NCI-H1048 (cell line): Measurements from ENCODE around the gene COL4A4.

ENCODE experiments used
- DNase-seq: peaks from one replicate; lab custom pipeline; 2025; lab: John Stamatoyannopoulos, UW

COL4A4 gene

GRCh38 chr2:227030789-227031188, 133.2 kb downstream of the COL4A4 start:
- no peak for DNase-seq

- no peak for DNase-seq
Observed at GRCh38 chr2:227029426-227030105, 134.4 kb downstream of the COL4A4 start.

DNA sequence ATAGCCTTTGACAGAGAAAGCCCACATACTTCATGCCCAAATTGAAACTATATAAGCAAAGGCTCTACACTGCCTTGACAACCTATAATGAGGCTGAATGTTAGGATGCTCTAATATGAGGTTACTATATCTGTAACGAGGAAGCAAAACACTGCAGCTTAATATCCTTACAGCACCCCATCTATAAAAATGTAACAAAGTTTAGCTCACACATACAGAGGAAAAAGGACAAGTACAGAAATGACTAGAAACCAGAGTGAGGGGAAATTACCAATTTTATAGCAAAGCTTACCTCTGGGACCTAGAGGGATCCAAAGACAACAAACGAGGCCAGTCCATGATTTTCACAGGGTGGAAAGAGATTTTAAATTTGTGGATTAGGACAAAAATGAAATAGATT, 138.5 kb downstream of the COL4A4 start:
- no peak for DNase-seq

GRCh38 chr2:227022608-227023007, 141.4 kb downstream of the COL4A4 start:
- no peak for DNase-seq

GRCh38 chr2:227020416-227020815, 143.6 kb downstream of the COL4A4 start:
- DNase-seq, result no peak

- DNase-seq, result no peak
Observed at GRCh38 chr2:227016894-227017293, 147.1 kb downstream of the COL4A4 start.

DNA sequence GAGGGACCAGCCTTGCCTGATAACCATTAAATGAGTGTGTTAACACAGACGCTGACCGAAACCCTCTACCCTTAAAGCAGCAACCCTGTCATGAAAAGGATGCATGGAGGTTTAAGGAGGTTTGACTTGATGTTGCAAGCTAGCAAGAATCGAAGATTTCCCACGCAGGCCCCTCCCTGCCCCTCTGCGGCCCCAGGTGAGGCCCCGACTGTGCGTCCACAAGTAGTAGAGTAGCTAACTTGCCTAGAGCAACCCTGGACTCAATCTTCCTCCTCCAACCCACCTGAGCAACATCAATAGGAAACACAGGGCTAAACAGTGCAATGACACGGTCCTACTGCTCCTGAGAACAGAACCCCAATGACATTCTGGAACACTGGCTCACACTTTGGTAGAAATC, 150.1 kb downstream of the COL4A4 start:
- DNase-seq, result no peak

DNA sequence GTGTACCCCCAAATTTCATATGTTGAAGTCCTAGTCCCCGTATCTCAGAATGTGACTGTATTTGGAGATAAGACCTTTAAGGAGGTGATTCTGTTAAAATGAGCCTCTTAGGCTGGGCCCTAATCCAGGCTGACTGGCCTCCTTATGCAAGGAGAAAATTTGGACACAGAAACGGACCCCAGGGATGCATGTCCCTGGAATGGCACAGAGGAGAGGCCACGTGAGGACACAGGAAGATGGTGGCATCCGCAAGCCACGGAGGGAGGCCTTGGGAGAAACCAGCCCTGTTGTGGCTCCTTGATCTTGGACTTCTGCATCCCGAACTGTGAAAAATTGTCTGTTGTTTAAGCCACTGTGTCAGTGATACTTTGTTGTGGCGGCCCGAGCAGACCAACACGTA, 150.7 kb downstream of the COL4A4 start:
- DNase-seq, result no peak

DNA sequence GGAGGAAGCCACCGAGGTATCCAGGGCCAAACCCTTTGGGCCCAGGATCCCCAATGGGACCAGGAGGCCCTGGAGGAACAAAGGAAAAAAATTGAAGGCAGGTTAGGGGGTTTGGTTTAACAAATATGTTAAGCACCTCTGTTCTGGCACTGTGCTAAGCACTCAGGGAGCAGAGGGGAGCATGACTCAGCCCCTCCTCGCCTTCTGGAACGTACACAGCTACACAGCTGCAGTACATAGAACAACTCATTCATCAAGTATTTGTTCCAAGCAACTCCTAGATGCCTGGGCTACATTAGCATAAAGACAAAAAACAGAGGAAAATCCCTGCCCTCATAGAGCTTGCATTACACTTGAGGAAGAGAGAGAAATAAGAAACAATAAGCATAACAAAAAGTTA, 153.6 kb downstream of the COL4A4 start:
- DNase-seq, result no peak

DNA sequence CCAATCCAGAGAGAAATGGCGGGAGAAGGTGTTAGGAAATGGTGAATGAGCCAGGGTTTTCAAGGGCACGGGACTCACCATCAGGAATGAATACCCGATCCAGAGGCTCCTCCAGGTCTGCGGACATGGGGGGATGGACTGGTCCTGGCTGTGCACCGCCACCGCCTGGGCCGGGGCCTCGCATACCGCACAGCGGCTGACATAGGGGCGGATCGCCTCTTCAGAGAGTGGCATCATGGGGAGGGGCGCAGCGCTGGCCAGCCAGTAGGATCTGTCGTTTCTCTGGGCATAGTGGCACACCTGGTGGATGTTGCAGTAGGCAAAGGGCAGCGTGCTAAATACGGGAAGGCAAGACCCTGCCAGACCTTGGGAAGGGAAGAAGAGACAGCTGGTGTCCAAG, 156.1 kb downstream of the COL4A4 start:
- DNase-seq, result no peak

DNA sequence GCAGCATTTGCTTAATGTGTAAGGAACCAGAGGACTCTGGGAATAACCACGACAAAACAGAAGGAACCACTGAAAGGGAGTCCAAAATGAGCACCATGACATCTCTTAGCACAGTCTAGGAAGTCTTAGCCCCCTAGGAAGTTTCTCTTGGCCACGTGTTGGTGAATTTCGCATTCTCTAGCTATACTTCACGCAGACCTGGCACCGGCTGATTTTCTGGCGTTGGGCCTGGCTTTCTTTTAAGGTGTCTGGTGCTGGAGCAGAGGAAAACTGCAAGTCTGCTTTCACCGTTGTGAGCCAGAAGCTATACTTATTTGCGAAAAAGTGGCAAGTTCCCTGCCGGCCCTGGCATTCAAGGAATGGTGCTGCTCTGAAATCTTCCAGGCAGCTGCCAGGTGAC, 156.9 kb downstream of the COL4A4 start:
- no peak for DNase-seq

DNA sequence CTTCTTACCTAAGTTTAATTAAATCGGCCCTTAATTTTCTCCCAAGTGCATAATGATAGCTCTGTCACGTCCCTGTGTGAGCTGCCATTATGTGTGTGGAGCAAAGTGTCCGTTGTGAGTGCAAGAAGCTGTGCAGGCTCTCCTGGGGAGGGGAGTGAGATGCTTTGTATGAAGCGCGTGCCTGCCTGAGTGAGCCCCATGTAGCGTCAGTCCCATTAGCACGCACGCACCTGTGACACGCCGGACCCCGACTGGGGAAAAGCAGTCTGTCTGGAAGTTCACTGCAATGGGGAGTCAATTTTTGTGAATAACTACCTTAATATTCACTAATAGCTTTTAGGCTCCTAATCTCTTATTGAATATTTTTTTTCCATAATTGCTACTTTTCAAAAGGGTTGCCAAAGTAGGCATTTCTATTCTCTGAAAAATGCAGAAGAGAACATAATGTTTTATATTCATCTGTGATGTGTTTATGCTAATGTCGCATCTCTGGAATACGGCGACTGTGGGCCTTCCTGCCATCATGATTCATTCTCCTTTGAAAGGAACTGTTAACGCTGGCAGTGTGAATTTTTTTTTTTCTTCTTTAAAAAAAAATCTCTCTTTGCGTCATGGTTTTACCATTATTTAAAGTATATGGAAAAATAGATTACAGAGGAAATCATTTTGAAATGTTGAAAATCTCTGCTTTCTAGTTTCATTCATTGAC, 157.7 kb downstream of the COL4A4 start:
- DNase-seq, result no peak

DNA sequence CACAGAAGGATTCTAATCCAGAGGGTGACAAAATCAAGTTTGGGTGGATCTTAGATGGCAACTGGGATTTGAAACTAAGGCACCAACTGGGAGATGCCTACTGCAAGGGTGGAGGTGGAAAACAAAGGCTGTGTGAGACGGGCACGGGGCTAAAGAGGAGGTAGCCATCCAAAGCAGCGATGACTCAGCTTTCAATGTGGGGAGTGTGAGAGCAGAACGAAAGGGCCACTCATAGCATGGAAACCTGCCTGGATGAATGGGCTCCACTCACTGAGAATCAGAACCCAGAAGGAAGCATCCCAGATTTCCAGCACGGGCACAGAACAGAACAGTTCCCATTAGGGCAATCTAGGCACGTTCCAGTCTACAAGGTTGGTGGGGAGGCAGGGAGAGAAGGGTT, 159.5 kb downstream of the COL4A4 start:
- DNase-seq, result no peak

- no peak for DNase-seq
Observed at GRCh38 chr2:227000123-227000522, 163.9 kb downstream of the COL4A4 start.

DNA sequence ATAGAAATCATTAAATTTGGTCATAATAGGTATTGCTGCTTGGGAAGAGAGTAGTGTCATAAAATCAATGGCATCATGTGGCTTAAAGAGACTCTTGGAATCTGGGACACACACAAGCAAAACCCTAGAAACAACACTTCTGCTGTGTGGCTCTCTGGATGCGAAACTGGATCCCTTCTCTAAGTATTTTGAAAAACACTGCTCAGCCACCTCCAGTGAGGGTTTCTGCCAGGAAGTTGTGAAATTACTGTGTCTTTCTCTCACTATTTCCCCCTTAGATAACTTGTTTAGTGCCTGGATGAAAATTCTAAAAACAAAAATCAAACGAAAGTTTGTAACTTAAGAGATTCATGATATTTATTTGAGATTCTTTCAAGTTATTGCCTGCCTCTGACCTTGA, 164.3 kb downstream of the COL4A4 start:
- no peak for DNase-seq

DNA sequence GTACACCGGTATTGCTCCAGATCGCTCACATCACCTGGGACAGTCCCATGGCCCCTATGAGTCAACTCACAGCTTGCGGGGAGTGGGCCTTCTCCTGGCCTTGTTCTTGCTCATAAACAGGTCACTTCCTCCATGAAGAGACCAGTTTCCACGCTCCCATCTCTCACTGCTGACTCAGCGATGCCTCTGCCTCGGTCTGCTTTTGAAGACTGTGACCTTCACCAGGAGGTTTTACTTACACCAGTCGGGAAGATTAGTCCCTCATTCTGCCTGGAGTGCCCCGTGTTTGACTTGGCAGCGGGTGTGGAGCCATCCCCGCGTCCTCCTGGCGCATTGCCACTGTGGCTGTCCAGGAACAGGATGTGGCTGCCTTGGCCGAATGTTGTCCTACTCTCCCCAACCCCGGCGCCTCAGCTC, 168.4 kb downstream of the COL4A4 start:
- no peak for DNase-seq

- no peak for DNase-seq
Observed at GRCh38 chr2:226994775-226995174, 169.2 kb downstream of the COL4A4 start.

DNA sequence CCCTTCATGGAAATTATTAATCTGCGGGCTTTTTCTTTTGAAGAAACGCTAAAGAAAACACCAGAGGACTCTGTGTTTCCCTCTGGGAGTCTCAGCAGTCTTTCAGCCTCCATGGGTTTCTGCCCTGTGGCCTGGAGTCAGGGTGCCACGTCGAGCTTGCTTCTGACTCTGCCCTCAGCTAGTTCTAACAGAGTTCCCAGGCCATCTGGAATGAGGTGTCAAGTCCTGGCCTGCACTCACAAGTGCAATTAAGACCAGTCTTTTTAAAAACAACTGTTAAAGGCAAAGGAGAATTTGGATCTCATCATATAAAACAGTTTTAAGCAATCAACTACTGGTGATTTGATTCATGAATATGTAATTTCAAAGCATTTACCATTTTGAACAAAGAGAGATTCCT, 170.8 kb downstream of the COL4A4 start:
- DNase-seq, result no peak

DNA sequence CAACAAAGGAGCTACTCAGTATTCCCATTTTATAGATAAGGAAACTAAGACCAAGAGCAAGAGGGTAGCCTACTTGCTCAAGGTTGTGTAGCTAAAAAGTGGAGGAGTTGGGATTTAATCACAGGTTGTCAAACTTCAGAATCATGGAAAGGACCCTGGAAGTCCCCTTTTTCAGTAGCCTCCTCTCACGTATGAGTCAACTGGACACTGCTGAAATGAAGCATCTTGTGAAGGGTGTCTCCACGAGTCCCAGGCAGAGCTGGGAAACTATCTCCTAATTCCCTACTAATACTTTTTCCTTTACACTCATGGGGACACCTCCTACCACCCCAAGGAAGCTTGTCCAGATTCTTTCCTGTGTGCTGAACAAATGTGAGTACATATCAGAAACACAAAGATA, 172.3 kb downstream of the COL4A4 start:
- DNase-seq, result no peak

- DNase-seq, result no peak
Observed at GRCh38 chr2:226985583-226985946, 178.4 kb downstream of the COL4A4 start.

- no peak for DNase-seq
Observed at GRCh38 chr2:226984750-226985582, 179.0 kb downstream of the COL4A4 start.

DNA sequence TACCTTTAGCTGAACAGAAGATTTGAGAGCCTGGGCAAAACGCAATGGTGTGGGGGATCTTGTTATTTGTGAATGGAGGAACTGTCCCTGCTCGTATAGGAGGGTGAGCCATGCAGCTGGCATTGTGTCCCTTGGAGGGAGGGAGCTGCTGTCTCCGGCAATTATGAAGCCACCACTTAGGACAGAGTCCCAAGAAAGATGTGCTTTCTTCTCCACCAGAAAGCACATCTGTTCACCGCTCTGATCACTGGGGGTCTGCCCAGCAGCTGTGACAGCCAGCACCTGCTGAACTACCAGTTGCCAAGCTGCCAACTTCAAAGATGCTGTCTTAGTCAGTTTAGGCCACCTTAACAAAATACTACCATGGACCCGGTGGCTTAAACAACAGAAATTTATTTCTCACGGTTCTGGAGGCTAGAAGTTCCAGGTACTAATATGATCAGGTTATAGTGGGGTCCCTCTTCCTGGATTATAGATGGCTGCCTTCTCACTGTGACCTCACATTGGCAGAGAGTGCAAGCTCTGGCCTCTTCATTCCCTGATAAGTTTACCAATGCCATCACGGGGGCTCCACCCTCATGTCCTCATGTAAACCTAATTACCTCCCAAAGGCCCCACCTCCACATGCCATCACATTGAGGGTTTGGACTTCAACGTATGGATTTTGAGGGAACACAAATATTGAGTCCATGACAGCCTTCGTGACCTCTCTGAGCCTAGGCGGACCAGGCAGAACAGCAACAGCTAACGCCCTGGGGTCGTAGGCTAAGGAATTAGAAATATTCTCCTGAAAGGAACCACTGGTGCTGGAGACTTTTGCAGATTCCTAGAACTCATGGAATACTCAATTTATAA, 179.9 kb downstream of the COL4A4 start:
- DNase-seq, result no peak
